Measurements from ENCODE around the gene DOCK3.

DNA sequence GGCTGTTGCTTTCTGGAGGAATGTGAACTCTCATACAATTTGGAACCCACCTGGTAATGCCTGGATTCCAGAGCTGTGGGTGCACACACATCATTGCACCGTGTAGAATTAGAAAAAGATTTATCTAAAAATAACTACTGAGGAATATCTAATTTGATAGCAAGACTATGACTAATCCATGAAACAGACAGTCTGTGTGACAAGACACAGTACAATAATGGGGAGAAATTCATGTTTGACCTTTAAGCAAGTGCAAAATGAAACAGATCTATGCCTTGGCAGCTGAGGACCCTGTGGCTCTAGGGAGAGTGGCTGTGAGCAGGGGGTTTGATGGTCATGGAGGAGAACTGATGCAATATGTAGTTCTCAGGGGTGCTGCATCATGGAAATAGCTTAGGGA is 7.9 kb upstream of the DOCK3 start:
- TF ChIP-seq CTCF (IDR thresholded peaks at IDR 0.05; ENCODE audit: low read depth, low read length, missing input control) (no peak), TAF1 (conservative IDR thresholded peaks at IDR 0.05) (no peak)

Measured in liver (tissue), 3 donors.